Brain microvascular endothelial cell (primary cell): ENCODE results near the gene NPFFR1.

Experiments used
- DNase-seq: peaks from one replicate; pipeline ENCODE4 v3.0.0-alpha.2; 2020
- H3K27ac ChIP-seq: fragments of 250-450 bp; sonication (Bioruptor Pico); 2 replicates; pipeline ENCODE4 v1.5.1; 2020; ENCODE audit warnings: mild to moderate bottlenecking, moderate library complexity
- H3K27me3 ChIP-seq: fragments of 250-450 bp; sonication (Bioruptor Pico); replicated peaks from 2 replicates; pipeline ENCODE4 v1.5.1; 2020; ENCODE audit warnings: mild to moderate bottlenecking
- H3K36me3 ChIP-seq: fragments of 250-450 bp; sonication (Bioruptor Pico); replicated peaks from 2 replicates; pipeline ENCODE4 v1.5.1; 2020; ENCODE audit warnings: mild to moderate bottlenecking
- H3K4me3 ChIP-seq: 2 replicates; pipeline ENCODE4 v1.5.1; 2011; ENCODE audit warnings: low read depth, mild to moderate bottlenecking, control low read depth, low read length, moderate library complexity
- CTCF ChIP-seq: IDR thresholded peaks from 2 replicates; pipeline ENCODE4 v1.5.1; 2011; ENCODE audit warnings: low read depth, mild to moderate bottlenecking, moderate library complexity, low read length, control low read depth, inconsistent platforms; ENCODE audit errors: missing control alignments
- in situ Hi-C: cut with HindIII; loops from 2 replicates; pipeline ENCODE4 v1.10.0; 2017; ENCODE audit warnings: low sequenced_read_pairs, low pct_ligation_motif_present

NPFFR1 gene

GRCh38 chr10:70323138-70323696 lies 39.4 kb upstream of the NPFFR1 start:
- no peak for TF ChIP-seq CTCF
- in situ Hi-C loops: no loop called here
- H3K4me3 ChIP-seq: no peak overlapping the region
- no peak for DNase-seq
- no peaks in the 10 kb centered on the region for H3K36me3 ChIP-seq
- no peaks in the 10 kb centered on the region for H3K27me3 ChIP-seq
- no peak overlapping the region for H3K27ac ChIP-seq

DNA sequence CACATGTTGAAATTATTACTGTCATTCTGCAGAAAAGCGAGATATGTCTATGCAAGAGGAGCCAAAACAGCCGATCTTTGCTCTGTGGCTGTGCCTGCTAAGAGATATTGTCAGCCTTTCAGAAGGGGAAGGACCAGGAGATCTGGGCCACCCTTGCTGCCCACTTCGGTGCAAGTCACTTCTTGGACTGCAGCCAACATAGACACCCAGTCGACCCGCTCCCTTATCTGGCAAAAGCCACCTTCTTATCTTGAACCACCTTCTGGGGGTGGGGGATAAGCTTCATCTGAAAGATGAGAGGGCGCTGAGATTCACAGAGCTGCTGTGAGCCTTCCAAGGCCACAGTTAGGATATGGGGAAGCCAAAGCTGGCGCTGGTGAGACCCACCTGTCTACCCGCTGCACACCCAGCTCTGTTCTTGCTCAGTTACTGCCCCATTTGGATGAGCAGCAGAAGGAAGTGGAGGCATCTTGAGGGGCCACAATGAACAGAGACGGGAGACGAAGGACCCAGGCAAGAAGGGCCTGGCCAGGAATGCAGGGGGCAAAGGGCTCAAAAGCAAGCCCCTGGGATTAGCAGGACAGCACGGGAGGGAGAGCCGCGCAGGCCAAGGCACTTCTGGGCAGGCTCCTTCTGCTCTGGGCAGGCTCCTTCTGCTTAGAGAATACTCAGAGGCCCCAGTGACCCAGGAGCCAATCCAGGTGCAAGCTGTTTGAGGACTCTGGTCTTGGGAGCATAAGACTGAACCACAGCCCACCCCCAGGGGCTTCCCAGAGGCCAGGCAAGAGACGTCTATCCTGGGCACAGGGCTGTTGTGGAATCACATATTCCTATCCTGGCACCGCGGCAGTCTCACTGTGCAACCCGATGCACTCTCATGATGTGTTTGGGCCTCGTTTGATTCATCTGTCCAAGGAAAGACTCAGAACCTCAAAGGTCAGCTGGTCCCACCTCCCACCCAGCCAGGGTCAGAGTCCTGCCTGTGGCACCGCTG lies 38.4 kb upstream of the NPFFR1 start:
- H3K4me3 ChIP-seq: no peak overlapping the region
- no peaks in the 10 kb centered on the region for H3K36me3 ChIP-seq
- no peak overlapping the region for H3K27ac ChIP-seq
- H3K27me3 ChIP-seq: no peaks in the 10 kb centered on the region
- in situ Hi-C loops: no loop called here
- TF ChIP-seq CTCF: no peak
- no peak for DNase-seq

DNA sequence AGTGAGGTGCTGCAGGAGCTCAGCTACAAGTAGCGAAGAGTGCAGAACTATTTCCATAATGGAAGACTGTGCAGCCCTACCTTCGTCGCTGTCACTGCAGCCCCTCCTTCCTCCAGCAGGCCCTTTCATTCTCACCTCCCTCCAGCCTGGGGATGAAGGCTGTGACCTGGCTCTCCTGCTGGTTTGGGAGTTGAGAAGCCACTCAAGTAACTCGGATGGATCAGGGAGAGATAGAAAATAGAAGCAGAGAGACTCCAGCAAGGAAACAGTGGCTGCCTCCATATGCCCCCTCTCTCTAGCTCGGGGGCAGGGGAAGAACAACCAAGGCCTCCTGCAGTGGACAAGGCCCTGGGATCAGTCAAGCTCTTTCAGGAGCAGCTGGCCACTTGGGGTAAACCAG lies 37.4 kb upstream of the NPFFR1 start:
- Histone ChIP-seq H3K4me3 (no peak overlapping the region), H3K36me3 (no peaks in the 10 kb centered on the region), H3K27me3 (no peaks in the 10 kb centered on the region), H3K27ac (no peak overlapping the region)
- DNase-seq: no peak
- in situ Hi-C loops: no loop called here
- TF ChIP-seq CTCF: no peak

- DNase-seq: no peak
- no peaks in the 10 kb centered on the region for H3K36me3 ChIP-seq
- no peak for TF ChIP-seq CTCF
- no peak overlapping the region for H3K27ac ChIP-seq
- no peaks in the 10 kb centered on the region for H3K27me3 ChIP-seq
- no peak overlapping the region for H3K4me3 ChIP-seq
- in situ Hi-C loops: no loop called here
Measured at GRCh38 chr10:70320751-70321150, 36.9 kb upstream of the NPFFR1 start.

- H3K36me3 ChIP-seq: no peaks in the 10 kb centered on the region
- in situ Hi-C loops: no loop called here
- no peak overlapping the region for H3K4me3 ChIP-seq
- no peak for TF ChIP-seq CTCF
- H3K27me3 ChIP-seq: no peaks in the 10 kb centered on the region
- no peak for DNase-seq
- H3K27ac ChIP-seq: no peak overlapping the region
Measured at GRCh38 chr10:70319824-70320223, 36.0 kb upstream of the NPFFR1 start.
